Osteoblast (primary cell): ENCODE data around the gene EXOC3. TPM values are rescaled to one million over a fixed set of nuclear protein-coding genes. Genes with fewer than 3 reads are reported as not detected.

Experiments
- DNase-seq: peaks from one replicate; pipeline ENCODE4 v3.0.0; 2011; ENCODE audit warnings: low spot score, mixed read lengths; ENCODE audit not compliant: insufficient read length; ENCODE audit errors: missing footprints
- H2AFZ ChIP-seq: 2 replicates; pipeline ENCODE4 v1.6.0; 2011; ENCODE audit warnings: mild to moderate bottlenecking, low read length
- H3K27ac ChIP-seq: 2 replicates; pipeline ENCODE4 v1.5.1; 2011; ENCODE audit warnings: mild to moderate bottlenecking, low read depth, low read length, moderate library complexity
- H3K27me3 ChIP-seq: 2 replicates; pipeline ENCODE4 v1.6.0; 2012; ENCODE audit warnings: mild to moderate bottlenecking, control low read depth, inconsistent platforms, low read length, moderate library complexity; ENCODE audit not compliant: insufficient read depth
- H3K36me3 ChIP-seq: 2 replicates; pipeline ENCODE4 v1.5.1; 2011; ENCODE audit warnings: mild to moderate bottlenecking, low read length, control low read depth, moderate library complexity; ENCODE audit not compliant: insufficient read depth
- H3K4me1 ChIP-seq: 2 replicates; pipeline ENCODE4 v1.5.1; 2011; ENCODE audit warnings: mild to moderate bottlenecking, low read length, control low read depth, moderate library complexity; ENCODE audit not compliant: insufficient read depth
- H3K4me2 ChIP-seq: 2 replicates; pipeline ENCODE4 v1.6.0; 2011; ENCODE audit warnings: mild to moderate bottlenecking, low read length; ENCODE audit not compliant: insufficient read depth
- H3K4me3 ChIP-seq: fragments of 200-600 bp; sonication (generic); 3 replicates; pipeline ENCODE4 v1.5.1; 2012; ENCODE audit warnings: mild to moderate bottlenecking, low read length, inconsistent platforms; ENCODE audit not compliant: insufficient read depth
- H3K79me2 ChIP-seq: 2 replicates; pipeline ENCODE4 v1.6.0; 2012; ENCODE audit warnings: mild to moderate bottlenecking, low read length, control low read depth, inconsistent platforms; ENCODE audit not compliant: insufficient read depth
- H3K9me3 ChIP-seq: 2 replicates; pipeline ENCODE4 v1.5.1; 2011; ENCODE audit warnings: low read depth, low read length, control low read depth
- H4K20me1 ChIP-seq: 2 replicates; pipeline ENCODE4 v1.6.0; 2012; ENCODE audit warnings: mild to moderate bottlenecking, low read length, control low read depth; ENCODE audit not compliant: insufficient read depth
- total RNA-seq: library from RNA; depleted of rRNA; stranded (reverse); fragments of >200 nt; gene quantifications from 2 replicates; pipeline ENCODE4 v1.2.3, GENCODE V29; 2012
- TF ChIP-seq, protein P1 (sequence below): IDR thresholded peaks from 2 replicates; pipeline ENCODE4 v1.5.1; 2011; ENCODE audit warnings: mild to moderate bottlenecking, low read depth, low read length, moderate library complexity; ENCODE audit errors: extremely low read depth

Gene EXOC3
- total RNA-seq, 1 donor = 49.2 TPM

GRCh38 chr5:452978-453710 lies 10.2 kb downstream of the EXOC3 start:
- Histone ChIP-seq H3K79me2 (peaks cover 83% of the 10 kb centered on the region), H4K20me1 (peaks cover 42% of the 10 kb centered on the region), H3K9me3 (no peaks in the 10 kb centered on the region), H3K36me3 (peaks cover 88% of the 10 kb centered on the region), H3K27ac (no peak overlapping the region), H3K4me1 (no peaks in the 10 kb centered on the region), H3K27me3 (no peaks in the 10 kb centered on the region), H2AFZ (no peak overlapping the region), H3K4me3 (no peak overlapping the region), H3K4me2 (no peak overlapping the region)
- TF ChIP-seq, protein P1, sequence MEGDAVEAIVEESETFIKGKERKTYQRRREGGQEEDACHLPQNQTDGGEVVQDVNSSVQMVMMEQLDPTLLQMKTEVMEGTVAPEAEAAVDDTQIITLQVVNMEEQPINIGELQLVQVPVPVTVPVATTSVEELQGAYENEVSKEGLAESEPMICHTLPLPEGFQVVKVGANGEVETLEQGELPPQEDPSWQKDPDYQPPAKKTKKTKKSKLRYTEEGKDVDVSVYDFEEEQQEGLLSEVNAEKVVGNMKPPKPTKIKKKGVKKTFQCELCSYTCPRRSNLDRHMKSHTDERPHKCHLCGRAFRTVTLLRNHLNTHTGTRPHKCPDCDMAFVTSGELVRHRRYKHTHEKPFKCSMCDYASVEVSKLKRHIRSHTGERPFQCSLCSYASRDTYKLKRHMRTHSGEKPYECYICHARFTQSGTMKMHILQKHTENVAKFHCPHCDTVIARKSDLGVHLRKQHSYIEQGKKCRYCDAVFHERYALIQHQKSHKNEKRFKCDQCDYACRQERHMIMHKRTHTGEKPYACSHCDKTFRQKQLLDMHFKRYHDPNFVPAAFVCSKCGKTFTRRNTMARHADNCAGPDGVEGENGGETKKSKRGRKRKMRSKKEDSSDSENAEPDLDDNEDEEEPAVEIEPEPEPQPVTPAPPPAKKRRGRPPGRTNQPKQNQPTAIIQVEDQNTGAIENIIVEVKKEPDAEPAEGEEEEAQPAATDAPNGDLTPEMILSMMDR = no peak
- peak; percentile 36 for DNase-seq

DNA sequence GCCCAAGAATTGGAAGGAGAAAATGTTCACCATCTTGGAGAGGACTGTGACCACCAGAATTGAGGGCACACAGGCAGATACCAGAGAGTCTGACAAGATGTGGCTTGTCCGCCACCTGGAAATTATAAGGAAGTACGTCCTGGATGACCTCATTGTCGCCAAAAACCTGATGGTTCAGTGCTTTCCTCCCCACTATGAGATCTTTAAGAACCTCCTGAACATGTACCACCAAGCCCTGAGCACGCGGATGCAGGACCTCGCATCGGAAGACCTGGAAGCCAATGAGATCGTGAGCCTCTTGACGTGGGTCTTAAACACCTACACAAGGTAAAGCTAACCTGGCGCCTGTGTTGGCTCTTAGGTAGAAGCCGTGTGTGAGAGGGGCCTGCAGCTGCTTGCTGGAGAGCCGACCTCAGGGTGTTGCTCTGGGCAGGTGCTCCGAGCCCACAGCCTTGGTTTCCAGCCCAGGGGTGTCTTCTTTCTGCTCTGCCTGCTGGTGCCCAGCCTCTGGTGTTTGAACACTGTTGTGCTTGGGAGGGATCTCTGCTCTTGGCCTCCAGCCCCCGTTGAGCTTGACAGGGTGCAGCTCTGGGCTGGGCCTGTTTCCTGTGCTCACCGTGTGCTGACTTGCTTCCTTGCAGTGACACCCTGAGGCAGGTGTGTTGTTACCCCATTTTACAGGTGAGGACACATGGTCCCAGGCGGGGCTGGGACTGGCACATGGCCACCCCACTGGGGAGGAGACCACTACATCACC lies 10.9 kb downstream of the EXOC3 start:
- Histone ChIP-seq H3K4me3 (no peak overlapping the region), H3K9me3 (no peaks in the 10 kb centered on the region), H3K79me2 (peaks cover 79% of the 10 kb centered on the region), H3K27me3 (no peaks in the 10 kb centered on the region), H3K4me1 (peaks cover 6% of the 10 kb centered on the region), H3K36me3 (peaks cover 88% of the 10 kb centered on the region), H3K4me2 (no peak overlapping the region), H3K27ac (no peak overlapping the region), H4K20me1 (peaks cover 41% of the 10 kb centered on the region), H2AFZ (no peak overlapping the region)
- no peak for DNase-seq
- TF ChIP-seq, protein P1 = no peak

DNA sequence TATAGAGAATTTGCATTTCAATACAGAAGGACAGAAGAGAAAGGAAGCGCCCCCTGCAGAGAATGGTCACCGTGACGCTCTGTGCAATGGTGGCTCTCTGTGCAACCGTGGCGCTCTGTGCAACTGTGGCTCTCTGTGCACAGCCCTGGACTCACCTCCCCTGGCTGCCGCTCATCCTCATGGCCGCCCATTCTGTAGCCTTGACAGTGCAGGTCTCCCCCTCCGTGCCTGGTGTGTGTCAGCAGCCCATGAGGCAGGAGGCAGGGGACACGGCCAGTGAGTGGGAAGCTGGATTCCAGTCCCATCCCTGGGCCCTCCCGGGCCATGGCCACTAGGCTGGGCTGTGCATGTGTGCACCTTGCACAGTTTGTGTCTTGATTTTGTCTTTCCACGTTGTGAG lies 12.0 kb downstream of the EXOC3 start:
- Histone ChIP-seq H3K4me2 (no peak overlapping the region), H3K79me2 (peaks cover 75% of the 10 kb centered on the region), H4K20me1 (peaks cover 39% of the 10 kb centered on the region), H3K4me3 (no peak overlapping the region), H3K4me1 (peaks cover 8% of the 10 kb centered on the region), H3K27ac (no peak overlapping the region), H3K9me3 (no peaks in the 10 kb centered on the region), H2AFZ (no peak overlapping the region), H3K27me3 (no peaks in the 10 kb centered on the region), H3K36me3 (peaks cover 88% of the 10 kb centered on the region)
- DNase-seq = no peak
- TF ChIP-seq, protein P1 = no peak

DNA sequence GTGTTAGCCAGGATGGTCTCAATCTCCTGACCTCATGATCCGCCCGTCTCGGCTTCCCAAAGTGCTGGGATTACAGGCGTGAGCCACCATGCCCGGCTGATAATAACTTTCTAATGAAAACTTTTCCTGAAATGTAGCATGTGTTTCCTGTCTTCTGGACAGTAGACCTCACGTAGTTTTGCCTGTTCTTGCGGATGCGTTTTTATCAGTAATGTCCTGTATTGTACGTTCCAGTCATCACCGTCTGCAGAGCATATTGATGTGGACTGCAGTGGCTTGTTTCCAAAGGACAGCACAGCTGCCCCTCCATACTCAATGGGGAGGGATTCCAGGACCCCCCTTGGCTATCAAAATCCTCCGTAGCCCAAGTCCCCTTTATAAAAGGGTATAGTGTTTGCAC lies 12.8 kb downstream of the EXOC3 start:
- H3K4me2 ChIP-seq = no peak overlapping the region
- H4K20me1 ChIP-seq = peaks cover 39% of the 10 kb centered on the region
- TF ChIP-seq, protein P1 = no peak
- peaks cover 88% of the 10 kb centered on the region for H3K36me3 ChIP-seq
- no peaks in the 10 kb centered on the region for H3K27me3 ChIP-seq
- peaks cover 78% of the 10 kb centered on the region for H3K79me2 ChIP-seq
- H2AFZ ChIP-seq = no peak overlapping the region
- peak; percentile 42 for DNase-seq
- no peak overlapping the region for H3K27ac ChIP-seq
- no peak overlapping the region for H3K4me3 ChIP-seq
- H3K4me1 ChIP-seq = peaks cover 8% of the 10 kb centered on the region
- H3K9me3 ChIP-seq = no peaks in the 10 kb centered on the region
